Peyer's patch (tissue), 4 donors: ENCODE data around the gene EFCAB5. TPM values are rescaled to one million over a fixed set of nuclear protein-coding genes. Genes with fewer than 3 reads are reported as not detected.
"Not testable (repeated sequence)": the region's sequence is repeated elsewhere in the genome, so short reads cannot be mapped to it uniquely, and the experiment has no call there.

Source experiments
- DNase-seq, 3 donors: peaks; one replicate each; pipeline ENCODE4 v3.0.0-alpha.2; 2017 to 2019
- H3K27ac ChIP-seq, 4 donors: fragments of 200-600 bp; sonication (generic); one replicate each; pipeline ENCODE4 v1.5.1; 2016 to 2019
- H3K27me3 ChIP-seq, 2 donors: fragments of 200-600 bp; sonication (generic); one replicate each; pipeline ENCODE4 v1.5.1; 2019
- H3K36me3 ChIP-seq, 3 donors: fragments of 200-600 bp; sonication (generic); one replicate each; pipeline ENCODE4 v1.5.1; 2016 to 2019
- H3K4me1 ChIP-seq, 4 donors: fragments of 200-600 bp; sonication (generic); one replicate each; pipeline ENCODE4 v1.5.1; 2016 to 2019
- H3K4me3 ChIP-seq, 4 donors: fragments of 200-600 bp; sonication (generic); 1 replicate in 3 of 4; 2 replicates in 1 of 4; pipeline ENCODE4 v1.5.1; 2016 to 2019; ENCODE audit warnings: mild to moderate bottlenecking in 1 of 4
- H3K9me3 ChIP-seq, 4 donors: fragments of 200-600 bp; sonication (generic); one replicate each; pipeline ENCODE4 v1.5.1; 2016 to 2019; ENCODE audit warnings: mild to moderate bottlenecking in 1 of 4
- POLR2A ChIP-seq, 2 donors: fragments of 450-650 bp; IDR thresholded peaks; one replicate each; pipeline ENCODE4 v1.5.1; 2017; ENCODE audit warnings: antibody characterized with exemption in 2 of 2, mild to moderate bottlenecking in 2 of 2, moderate library complexity in 2 of 2
- total RNA-seq, 4 donors: library from RNA; depleted of rRNA; stranded (reverse); fragments of >200 nt; gene quantifications; one replicate each; pipeline ENCODE4 v1.1.0, GENCODE V29; 2016
- TF ChIP-seq, protein P1 (sequence below), 6 experiments: fragments of 450-650 bp in 4 of 6; fragments of 200-600 bp in 2 of 6; sonication (generic) in 1 of 6; IDR thresholded peaks; one replicate each; pipeline ENCODE4 v1.5.1; 2017 to 2019; ENCODE audit warnings: antibody characterized with exemption in 6 of 6, mild to moderate bottlenecking in 3 of 6, moderate library complexity in 1 of 6

Gene EFCAB5
- total RNA-seq, 4 donors from 2014 or later: 0.53 to 5.8 (median 1.6) TPM

DNA sequence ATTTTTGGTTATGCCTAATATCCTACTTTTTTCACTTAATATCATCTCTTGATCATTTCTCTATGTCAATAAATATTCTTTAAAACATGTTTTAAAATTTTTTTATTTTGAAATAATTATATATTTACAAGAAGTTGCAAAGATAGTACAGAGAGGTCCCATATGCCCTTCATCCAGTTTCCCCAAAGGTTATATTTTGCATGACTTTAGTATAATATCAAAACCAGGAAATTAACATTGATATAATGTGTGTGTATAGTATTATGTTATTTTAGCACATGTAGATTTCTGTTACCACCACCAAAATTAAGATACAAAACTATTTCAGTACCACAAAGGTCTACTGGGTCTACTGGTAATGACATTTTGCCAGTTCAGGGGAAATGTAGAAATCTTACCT lies 60.7 kb downstream of the EFCAB5 start:
- TF ChIP-seq, protein P1, sequence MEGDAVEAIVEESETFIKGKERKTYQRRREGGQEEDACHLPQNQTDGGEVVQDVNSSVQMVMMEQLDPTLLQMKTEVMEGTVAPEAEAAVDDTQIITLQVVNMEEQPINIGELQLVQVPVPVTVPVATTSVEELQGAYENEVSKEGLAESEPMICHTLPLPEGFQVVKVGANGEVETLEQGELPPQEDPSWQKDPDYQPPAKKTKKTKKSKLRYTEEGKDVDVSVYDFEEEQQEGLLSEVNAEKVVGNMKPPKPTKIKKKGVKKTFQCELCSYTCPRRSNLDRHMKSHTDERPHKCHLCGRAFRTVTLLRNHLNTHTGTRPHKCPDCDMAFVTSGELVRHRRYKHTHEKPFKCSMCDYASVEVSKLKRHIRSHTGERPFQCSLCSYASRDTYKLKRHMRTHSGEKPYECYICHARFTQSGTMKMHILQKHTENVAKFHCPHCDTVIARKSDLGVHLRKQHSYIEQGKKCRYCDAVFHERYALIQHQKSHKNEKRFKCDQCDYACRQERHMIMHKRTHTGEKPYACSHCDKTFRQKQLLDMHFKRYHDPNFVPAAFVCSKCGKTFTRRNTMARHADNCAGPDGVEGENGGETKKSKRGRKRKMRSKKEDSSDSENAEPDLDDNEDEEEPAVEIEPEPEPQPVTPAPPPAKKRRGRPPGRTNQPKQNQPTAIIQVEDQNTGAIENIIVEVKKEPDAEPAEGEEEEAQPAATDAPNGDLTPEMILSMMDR (IDR thresholded peaks at IDR 0.05): no peak
- TF ChIP-seq POLR2A (IDR thresholded peaks at IDR 0.05): no peak
- DNase-seq: no peak
- H3K27me3 ChIP-seq: no peaks in the 10 kb centered on the region
- no peaks in the 10 kb centered on the region for H3K9me3 ChIP-seq
- no peak overlapping the region for H3K4me3 ChIP-seq
- no peak overlapping the region for H3K27ac ChIP-seq
- no peaks in the 10 kb centered on the region for H3K36me3 ChIP-seq
- H3K4me1 ChIP-seq: no peaks in the 10 kb centered on the region

DNA sequence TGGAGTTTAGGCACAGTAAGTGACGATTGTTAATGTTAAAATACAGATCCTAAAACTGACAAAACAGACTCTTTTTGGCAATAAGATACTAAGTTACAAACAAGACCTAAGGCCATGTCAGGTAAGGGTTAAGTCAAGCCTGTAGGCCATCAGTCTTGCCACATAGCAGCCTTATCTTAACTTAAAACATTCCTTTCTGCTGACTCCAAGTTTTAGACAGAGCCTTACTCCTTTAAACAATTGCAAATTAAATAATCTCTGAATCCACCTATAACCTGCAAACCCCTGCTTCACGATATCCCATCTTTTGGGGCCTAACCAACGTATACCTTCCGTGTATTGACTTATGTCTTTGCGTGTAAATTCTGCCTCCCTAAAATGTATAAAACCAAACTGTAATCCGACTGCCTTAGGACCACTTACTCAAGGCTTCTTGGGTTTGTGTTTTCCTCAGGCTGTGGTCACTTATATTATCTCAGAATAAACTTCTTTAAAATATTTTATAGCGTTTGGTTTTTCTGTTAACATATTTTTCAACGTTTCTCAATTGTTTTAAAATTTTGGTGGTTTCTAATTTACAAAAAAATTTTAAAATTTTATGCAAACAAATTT lies 64.4 kb downstream of the EFCAB5 start:
- no peak overlapping the region for H3K27ac ChIP-seq

DNA sequence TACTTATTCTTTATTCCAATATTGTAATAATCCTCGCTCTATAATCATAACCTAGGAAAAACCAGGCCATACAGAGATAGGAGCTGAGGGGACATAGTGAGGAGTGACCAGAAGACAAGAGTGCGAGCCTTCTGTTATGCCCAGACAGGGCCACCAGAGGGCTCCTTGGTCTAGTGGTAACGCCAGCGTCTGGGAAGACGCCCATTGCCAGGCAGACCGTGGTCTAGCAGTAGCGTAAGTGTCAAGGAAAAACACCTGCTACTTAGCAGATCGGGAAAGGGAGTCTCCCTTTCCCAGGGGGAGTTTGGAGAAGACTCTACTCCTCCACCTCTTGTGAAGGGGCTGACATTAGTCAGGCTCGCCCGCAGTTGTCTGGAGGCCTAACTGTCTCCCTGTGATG lies 70.5 kb downstream of the EFCAB5 start:
- not testable (repeated sequence) for H3K27ac ChIP-seq, H3K27me3 ChIP-seq, H3K36me3 ChIP-seq, H3K9me3 ChIP-seq, DNase-seq, H3K4me1 ChIP-seq, H3K4me3 ChIP-seq

More for the DNA sequence above, 64.4 kb downstream of the EFCAB5 start:
- no peak for DNase-seq
- no peak for TF ChIP-seq POLR2A (IDR thresholded peaks at IDR 0.05)
- TF ChIP-seq, protein P1 (IDR thresholded peaks at IDR 0.05): no peak
- Histone ChIP-seq H3K36me3 (no peaks in the 10 kb centered on the region), H3K4me1 (no peaks in the 10 kb centered on the region), H3K27me3 (no peaks in the 10 kb centered on the region), H3K9me3 (no peaks in the 10 kb centered on the region), H3K4me3 (no peak overlapping the region)

DNA sequence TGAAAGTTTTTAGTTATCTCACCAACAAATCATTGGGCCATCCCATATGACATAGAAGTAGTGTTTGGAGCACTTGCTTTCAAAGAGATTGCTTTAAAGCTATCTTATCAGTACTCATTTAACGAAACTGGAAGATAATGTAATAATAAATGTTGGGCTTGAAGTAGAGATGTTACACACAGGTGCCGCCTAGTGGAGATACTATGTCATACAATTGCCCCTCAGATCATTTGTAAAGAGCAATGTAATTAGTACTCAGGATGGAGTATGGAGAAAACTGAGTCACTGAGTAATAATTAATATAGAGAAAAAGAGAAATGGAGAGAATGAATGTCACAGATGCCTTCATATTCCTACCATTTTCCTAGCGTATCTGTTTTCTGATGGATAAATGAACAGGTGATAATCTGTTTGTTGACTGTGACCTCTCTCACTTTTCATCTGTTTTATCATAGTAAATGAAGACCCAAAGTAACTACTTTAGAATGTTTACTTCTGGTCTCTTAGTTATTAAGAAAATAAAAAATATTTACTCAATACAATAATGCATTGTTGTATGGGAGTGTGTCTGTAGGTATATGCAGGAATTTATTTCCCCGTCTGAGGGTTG lies 80.4 kb downstream of the EFCAB5 start:
- DNase-seq: peak in 2 of 3 donors; percentile 43 to 73
- Histone ChIP-seq H3K36me3 (no peaks in the 10 kb centered on the region), H3K27ac (no peak overlapping the region), H3K4me1 (no peaks in the 10 kb centered on the region), H3K4me3 (no peak overlapping the region), H3K27me3 (no peaks in the 10 kb centered on the region), H3K9me3 (no peaks in the 10 kb centered on the region)
- TF ChIP-seq, protein P1 (IDR thresholded peaks at IDR 0.05): peak; percentile 75 to 87 (median 84)
- TF ChIP-seq POLR2A (IDR thresholded peaks at IDR 0.05): no peak

DNA sequence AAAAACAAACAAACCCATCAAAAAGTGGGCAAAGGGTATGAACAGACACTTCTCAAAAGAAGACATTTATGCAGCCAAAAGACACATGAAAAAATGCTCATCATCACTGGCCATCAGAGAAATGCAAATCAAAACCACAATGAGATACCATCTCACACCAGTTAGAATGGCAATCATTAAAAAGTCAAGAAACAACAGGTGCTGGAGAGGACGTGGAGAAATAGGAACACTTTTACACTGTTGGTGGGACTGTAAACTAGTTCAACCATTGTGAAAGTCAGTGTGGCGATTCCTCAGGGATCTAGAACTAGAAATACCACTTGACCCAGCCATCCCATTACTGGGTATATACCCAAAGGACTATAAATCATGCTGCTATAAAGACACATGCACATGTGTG lies 83.9 kb downstream of the EFCAB5 start:
- H3K4me3 ChIP-seq, H3K27me3 ChIP-seq, H3K36me3 ChIP-seq, H3K9me3 ChIP-seq, H3K27ac ChIP-seq, DNase-seq, H3K4me1 ChIP-seq: not testable (repeated sequence)

DNA sequence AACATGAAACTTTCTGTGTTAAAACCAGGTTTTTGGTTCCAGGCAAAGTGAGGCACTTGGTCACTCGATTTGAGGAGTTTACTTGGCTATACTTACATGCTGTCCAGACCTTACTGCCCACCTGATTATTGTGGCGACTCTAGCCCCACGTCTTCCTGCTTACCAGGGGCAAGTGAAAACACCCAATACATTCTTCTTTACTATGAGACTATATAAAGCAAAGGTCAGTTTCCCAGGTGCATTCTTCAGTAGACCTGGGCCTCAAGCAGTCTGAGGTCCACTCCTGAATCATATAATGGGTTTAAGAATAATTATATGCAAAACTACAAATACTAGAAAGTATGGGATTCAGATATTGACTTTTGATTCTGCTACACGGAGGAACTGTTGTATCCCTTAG lies 86.2 kb downstream of the EFCAB5 start:
- H3K36me3 ChIP-seq: no peaks in the 10 kb centered on the region
- no peak overlapping the region for H3K27ac ChIP-seq
- H3K27me3 ChIP-seq: no peaks in the 10 kb centered on the region
- no peak for DNase-seq
- H3K9me3 ChIP-seq: no peaks in the 10 kb centered on the region
- H3K4me3 ChIP-seq: no peak overlapping the region
- TF ChIP-seq, protein P1 (IDR thresholded peaks at IDR 0.05): no peak
- TF ChIP-seq POLR2A (IDR thresholded peaks at IDR 0.05): no peak
- H3K4me1 ChIP-seq: no peaks in the 10 kb centered on the region
